ENCODE measurements around the gene IZUMO1R.

Gene IZUMO1R

GRCh38 chr11:94302776-94303175 is 1.6 kb upstream of the IZUMO1R start:
- H3K4me2 ChIP-seq (ENCODE audit: insufficient read depth, low read length), result no peak overlapping the region
- ATAC-seq (ENCODE audit: insufficient read depth, low read depth) (no peak), DNase-seq (no peak)
- no peak overlapping the region for H3K4me3 ChIP-seq (ENCODE audit: low read depth in 1 of 2, low read length in 2 of 2)
- TF ChIP-seq, protein P1, sequence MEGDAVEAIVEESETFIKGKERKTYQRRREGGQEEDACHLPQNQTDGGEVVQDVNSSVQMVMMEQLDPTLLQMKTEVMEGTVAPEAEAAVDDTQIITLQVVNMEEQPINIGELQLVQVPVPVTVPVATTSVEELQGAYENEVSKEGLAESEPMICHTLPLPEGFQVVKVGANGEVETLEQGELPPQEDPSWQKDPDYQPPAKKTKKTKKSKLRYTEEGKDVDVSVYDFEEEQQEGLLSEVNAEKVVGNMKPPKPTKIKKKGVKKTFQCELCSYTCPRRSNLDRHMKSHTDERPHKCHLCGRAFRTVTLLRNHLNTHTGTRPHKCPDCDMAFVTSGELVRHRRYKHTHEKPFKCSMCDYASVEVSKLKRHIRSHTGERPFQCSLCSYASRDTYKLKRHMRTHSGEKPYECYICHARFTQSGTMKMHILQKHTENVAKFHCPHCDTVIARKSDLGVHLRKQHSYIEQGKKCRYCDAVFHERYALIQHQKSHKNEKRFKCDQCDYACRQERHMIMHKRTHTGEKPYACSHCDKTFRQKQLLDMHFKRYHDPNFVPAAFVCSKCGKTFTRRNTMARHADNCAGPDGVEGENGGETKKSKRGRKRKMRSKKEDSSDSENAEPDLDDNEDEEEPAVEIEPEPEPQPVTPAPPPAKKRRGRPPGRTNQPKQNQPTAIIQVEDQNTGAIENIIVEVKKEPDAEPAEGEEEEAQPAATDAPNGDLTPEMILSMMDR (IDR thresholded peaks at IDR 0.05; ENCODE audit: borderline replicate concordance, extremely low read depth, low read length, poor library complexity, severe bottlenecking), result no peak
- no peak for TF ChIP-seq EZH2 (IDR thresholded peaks at IDR 0.05; ENCODE audit: borderline replicate concordance, low read depth, low read length, severe bottlenecking)
- peaks cover 10% of the 10 kb centered on the region for H3K27me3 ChIP-seq (ENCODE audit: insufficient read depth, low read length, poor library complexity)
- H4K20me1 ChIP-seq (ENCODE audit: insufficient read depth, low read length), result no peaks in the 10 kb centered on the region
- no peaks in the 10 kb centered on the region for H3K36me3 ChIP-seq (ENCODE audit: insufficient read depth, low read length)
- H3K79me2 ChIP-seq (ENCODE audit: insufficient read depth, low read length), result no peaks in the 10 kb centered on the region
- no peak overlapping the region for H3K27ac ChIP-seq (ENCODE audit: low read length)
- H3K9me3 ChIP-seq (ENCODE audit: insufficient read depth, low read length, severe bottlenecking), result no peaks in the 10 kb centered on the region
- H3K4me1 ChIP-seq (ENCODE audit: insufficient read depth, low read length), result no peaks in the 10 kb centered on the region
- no peak overlapping the region for H3K9ac ChIP-seq (ENCODE audit: low read depth, low read length)
- no peak overlapping the region for H2AFZ ChIP-seq (ENCODE audit: low read depth, low read length)

DNA sequence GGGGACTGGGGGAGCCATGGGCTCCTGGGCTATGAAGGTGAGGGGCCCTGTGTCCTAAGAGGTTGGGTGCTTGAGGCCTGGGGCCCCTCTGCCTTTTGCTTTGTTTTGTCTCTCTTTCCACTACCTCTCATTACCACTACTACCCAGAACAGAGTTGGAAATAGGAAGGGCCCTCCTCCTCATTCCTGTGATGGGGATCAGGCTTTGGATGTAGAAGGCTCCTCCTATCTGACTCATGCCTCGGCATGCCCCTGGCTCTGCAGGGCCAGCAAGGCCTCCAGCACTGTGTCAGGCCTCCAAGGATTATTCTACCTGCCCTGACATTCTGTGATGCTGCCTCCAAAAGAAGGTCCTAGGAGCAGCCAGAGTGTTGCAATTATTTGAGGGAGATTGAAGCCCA is 766 bp downstream of the IZUMO1R start:
- peaks cover 13% of the 10 kb centered on the region for H3K27me3 ChIP-seq (ENCODE audit: insufficient read depth, low read length, poor library complexity)
- no peak overlapping the region for H3K4me3 ChIP-seq (ENCODE audit: low read depth in 1 of 2, low read length in 2 of 2)
- H3K36me3 ChIP-seq (ENCODE audit: insufficient read depth, low read length), result no peaks in the 10 kb centered on the region
- H3K79me2 ChIP-seq (ENCODE audit: insufficient read depth, low read length), result no peaks in the 10 kb centered on the region
- no peaks in the 10 kb centered on the region for H3K4me1 ChIP-seq (ENCODE audit: insufficient read depth, low read length)
- no peak overlapping the region for H2AFZ ChIP-seq (ENCODE audit: low read depth, low read length)
- TF ChIP-seq EZH2 (IDR thresholded peaks at IDR 0.05; ENCODE audit: borderline replicate concordance, low read depth, low read length, severe bottlenecking), result no peak
- TF ChIP-seq, protein P1 (IDR thresholded peaks at IDR 0.05; ENCODE audit: borderline replicate concordance, extremely low read depth, low read length, poor library complexity, severe bottlenecking), result no peak
- no peak for ATAC-seq (ENCODE audit: insufficient read depth, low read depth)
- no peak for DNase-seq
- no peaks in the 10 kb centered on the region for H4K20me1 ChIP-seq (ENCODE audit: insufficient read depth, low read length)
- no peak overlapping the region for H3K27ac ChIP-seq (ENCODE audit: low read length)
- no peak overlapping the region for H3K9ac ChIP-seq (ENCODE audit: low read depth, low read length)
- H3K4me2 ChIP-seq (ENCODE audit: insufficient read depth, low read length), result no peak overlapping the region
- no peaks in the 10 kb centered on the region for H3K9me3 ChIP-seq (ENCODE audit: insufficient read depth, low read length, severe bottlenecking)

DNA sequence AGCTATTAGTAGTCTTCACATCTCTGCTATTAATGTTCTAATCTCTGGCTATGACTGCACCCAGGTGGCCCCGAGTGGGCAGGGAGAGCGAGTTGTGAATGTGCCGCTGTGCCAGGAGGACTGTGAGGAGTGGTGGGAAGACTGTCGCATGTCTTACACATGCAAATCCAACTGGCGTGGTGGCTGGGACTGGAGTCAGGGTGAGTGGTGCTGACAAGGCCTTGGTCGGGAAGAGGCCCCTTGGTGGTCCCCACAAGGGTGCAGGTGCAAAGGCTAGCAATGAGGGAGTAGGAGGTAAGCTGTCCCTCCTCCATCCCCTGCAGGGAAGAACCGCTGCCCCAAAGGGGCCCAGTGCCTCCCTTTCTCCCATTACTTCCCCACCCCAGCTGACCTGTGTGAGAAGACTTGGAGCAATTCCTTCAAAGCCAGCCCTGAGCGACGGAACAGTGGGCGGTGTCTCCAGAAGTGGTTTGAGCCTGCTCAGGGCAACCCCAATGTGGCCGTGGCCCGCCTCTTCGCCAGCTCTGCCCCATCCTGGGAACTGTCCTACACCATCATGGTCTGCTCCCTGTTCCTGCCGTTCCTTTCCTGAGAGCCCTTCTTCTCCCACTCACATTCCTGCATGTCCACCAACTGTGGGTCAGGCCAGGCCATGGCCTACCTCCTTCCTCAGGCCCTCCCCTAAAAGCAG is 2.9 kb downstream of the IZUMO1R start:
- TF ChIP-seq EZH2 (IDR thresholded peaks at IDR 0.05; ENCODE audit: borderline replicate concordance, low read depth, low read length, severe bottlenecking), result no peak
- TF ChIP-seq, protein P1 (IDR thresholded peaks at IDR 0.05; ENCODE audit: borderline replicate concordance, extremely low read depth, low read length, poor library complexity, severe bottlenecking), result no peak

More for the DNA sequence above, 2.9 kb downstream of the IZUMO1R start:
- no peaks in the 10 kb centered on the region for H3K9me3 ChIP-seq (ENCODE audit: insufficient read depth, low read length, severe bottlenecking)
- H2AFZ ChIP-seq (ENCODE audit: low read depth, low read length), result no peak overlapping the region
- H3K4me1 ChIP-seq (ENCODE audit: insufficient read depth, low read length), result no peaks in the 10 kb centered on the region
- H3K4me2 ChIP-seq (ENCODE audit: insufficient read depth, low read length), result no peak overlapping the region
- H3K27me3 ChIP-seq (ENCODE audit: insufficient read depth, low read length, poor library complexity), result peaks cover 7% of the 10 kb centered on the region
- H3K4me3 ChIP-seq (ENCODE audit: low read depth in 1 of 2, low read length in 2 of 2), result no peak overlapping the region
- no peak overlapping the region for H3K9ac ChIP-seq (ENCODE audit: low read depth, low read length)
- no peaks in the 10 kb centered on the region for H4K20me1 ChIP-seq (ENCODE audit: insufficient read depth, low read length)
- DNase-seq, result no peak
- no peak for ATAC-seq (ENCODE audit: insufficient read depth, low read depth)
- H3K79me2 ChIP-seq (ENCODE audit: insufficient read depth, low read length), result no peaks in the 10 kb centered on the region
- no peaks in the 10 kb centered on the region for H3K36me3 ChIP-seq (ENCODE audit: insufficient read depth, low read length)
- no peak overlapping the region for H3K27ac ChIP-seq (ENCODE audit: low read length)

Data from DND-41 (cell line).